IPS-18a (cell line): ENCODE measurements around the gene FAM222B.
A peak's percentile ranks its signal among the peaks of the same experiment; 100 is the strongest.
"Not testable (repeated sequence)": the region's sequence is repeated elsewhere in the genome, so short reads cannot be mapped to it uniquely, and the experiment has no call there.

Source experiments
- H3K27ac ChIP-seq: one replicate; pipeline ENCODE4 v1.5.1; 2013; ENCODE audit warnings: low read length
- H3K27me3 ChIP-seq: one replicate; pipeline ENCODE4 v1.6.1; 2013; ENCODE audit warnings: mild to moderate bottlenecking, low read length; ENCODE audit not compliant: control insufficient read depth, insufficient read depth
- H3K36me3 ChIP-seq: one replicate; pipeline ENCODE4 v1.6.1; 2013; ENCODE audit warnings: low read depth, low read length; ENCODE audit not compliant: control insufficient read depth
- H3K4me1 ChIP-seq: one replicate; pipeline ENCODE4 v1.6.1; 2013; ENCODE audit warnings: low read depth, low read length; ENCODE audit not compliant: control insufficient read depth
- H3K4me3 ChIP-seq: one replicate; pipeline ENCODE4 v1.5.1; 2013; ENCODE audit warnings: low read length
- H3K9ac ChIP-seq: one replicate; pipeline ENCODE4 v1.6.1; 2013; ENCODE audit warnings: mild to moderate bottlenecking, low read length, moderate library complexity
- H3K9me3 ChIP-seq: one replicate; pipeline ENCODE4 v1.6.1; 2013; ENCODE audit warnings: low read depth, low read length; ENCODE audit not compliant: control insufficient read depth

FAM222B gene

DNA sequence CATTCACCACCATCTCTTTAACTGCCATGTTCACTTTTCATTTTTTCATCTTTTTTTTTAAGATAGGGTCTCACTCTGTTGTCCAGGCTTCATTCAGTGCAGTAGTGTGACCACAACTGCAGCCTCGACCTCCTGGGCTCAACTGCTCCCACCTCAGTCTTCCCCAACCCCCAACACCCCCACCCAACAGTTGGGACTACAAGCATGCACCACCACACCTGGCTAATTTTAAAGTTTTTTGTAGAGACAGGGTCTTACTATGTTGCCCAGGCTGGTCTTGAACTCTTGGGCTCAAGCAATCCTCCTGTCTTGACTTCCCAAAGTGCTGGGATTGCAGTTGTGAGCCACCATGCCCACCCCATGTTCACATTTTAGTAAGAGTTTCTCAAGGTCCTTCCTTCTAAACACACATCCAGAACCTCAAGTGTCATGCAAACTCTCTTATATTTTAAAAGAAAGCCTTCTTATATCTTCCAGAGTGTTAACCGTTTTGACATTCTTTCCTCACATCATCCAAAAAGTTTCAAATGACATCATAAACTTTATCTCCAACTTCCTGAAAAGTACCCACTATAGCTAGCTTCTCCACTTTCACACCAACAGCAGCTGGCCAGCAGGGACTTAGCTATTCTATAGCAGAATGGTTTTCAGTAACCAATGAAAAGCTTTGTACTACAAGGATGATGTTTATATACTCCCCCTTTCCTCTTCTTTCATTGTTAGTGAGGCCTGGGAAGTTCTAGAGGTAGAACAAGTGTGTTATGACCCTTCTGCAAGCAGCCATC, 49.5 kb downstream of the FAM222B start:
- Histone ChIP-seq H3K4me3 (no peak overlapping the region), H3K4me1 (peaks cover 3% of the 10 kb centered on the region), H3K36me3 (peaks cover 13% of the 10 kb centered on the region), H3K27ac (no peak overlapping the region), H3K9me3 (no peaks in the 10 kb centered on the region), H3K27me3 (no peaks in the 10 kb centered on the region), H3K9ac (no peak overlapping the region)

GRCh38 chr17:28788100-28788499, 54.5 kb downstream of the FAM222B start:
- H3K4me1 ChIP-seq: no peaks in the 10 kb centered on the region
- no peak overlapping the region for H3K9ac ChIP-seq
- H3K36me3 ChIP-seq: peaks cover 10% of the 10 kb centered on the region
- H3K4me3 ChIP-seq: no peak overlapping the region
- H3K27ac ChIP-seq: no peak overlapping the region
- H3K9me3 ChIP-seq: no peaks in the 10 kb centered on the region
- no peaks in the 10 kb centered on the region for H3K27me3 ChIP-seq

GRCh38 chr17:28783161-28783560, 59.4 kb downstream of the FAM222B start:
- Histone ChIP-seq H3K27ac (no peak overlapping the region), H3K4me1 (no peaks in the 10 kb centered on the region), H3K4me3 (no peak overlapping the region), H3K9ac (no peak overlapping the region), H3K27me3 (no peaks in the 10 kb centered on the region), H3K9me3 (no peaks in the 10 kb centered on the region), H3K36me3 (peaks cover 10% of the 10 kb centered on the region)

- not testable (repeated sequence) for H3K9me3 ChIP-seq, H3K4me3 ChIP-seq, H3K27ac ChIP-seq, H3K27me3 ChIP-seq, H3K9ac ChIP-seq, H3K4me1 ChIP-seq, H3K36me3 ChIP-seq
Measured at GRCh38 chr17:28779601-28780000, 63.0 kb downstream of the FAM222B start.

- Histone ChIP-seq H3K36me3 (peaks cover 10% of the 10 kb centered on the region), H3K9ac (no peak overlapping the region), H3K4me1 (no peaks in the 10 kb centered on the region), H3K27me3 (no peaks in the 10 kb centered on the region), H3K27ac (no peak overlapping the region), H3K4me3 (no peak overlapping the region), H3K9me3 (no peaks in the 10 kb centered on the region)
Measured at GRCh38 chr17:28777178-28777577, 65.4 kb downstream of the FAM222B start.

DNA sequence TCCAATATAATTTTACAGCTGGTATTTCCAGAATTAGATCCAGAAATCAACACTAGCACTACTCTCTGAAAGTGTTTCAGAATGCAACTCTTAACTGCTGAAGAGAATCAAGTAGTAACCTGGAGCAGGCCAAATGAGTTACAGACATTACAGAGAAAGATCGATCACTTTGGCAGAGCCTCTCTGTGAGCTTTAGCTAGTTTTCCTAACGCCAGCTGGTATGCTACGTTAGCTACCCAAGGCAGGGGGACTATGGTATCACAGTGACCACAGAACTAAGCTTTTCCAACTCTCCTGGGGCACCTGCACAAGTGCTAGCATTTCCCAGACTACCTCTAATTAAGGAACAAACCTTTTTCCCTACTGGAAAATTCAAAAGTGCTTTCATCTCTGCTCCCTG, 68.4 kb downstream of the FAM222B start:
- Histone ChIP-seq H3K27ac (no peak overlapping the region), H3K4me3 (no peak overlapping the region), H3K9ac (no peak overlapping the region)

GRCh38 chr17:28773736-28774135, 68.9 kb downstream of the FAM222B start:
- Histone ChIP-seq H3K9me3 (no peaks in the 10 kb centered on the region), H3K4me3 (no peak overlapping the region), H3K9ac (no peak overlapping the region), H3K27me3 (no peaks in the 10 kb centered on the region), H3K36me3 (no peaks in the 10 kb centered on the region), H3K27ac (no peak overlapping the region), H3K4me1 (no peaks in the 10 kb centered on the region)

More for the DNA sequence above, 68.4 kb downstream of the FAM222B start:
- H3K9me3 ChIP-seq: no peaks in the 10 kb centered on the region
- H3K4me1 ChIP-seq: no peaks in the 10 kb centered on the region
- no peaks in the 10 kb centered on the region for H3K27me3 ChIP-seq
- no peaks in the 10 kb centered on the region for H3K36me3 ChIP-seq

DNA sequence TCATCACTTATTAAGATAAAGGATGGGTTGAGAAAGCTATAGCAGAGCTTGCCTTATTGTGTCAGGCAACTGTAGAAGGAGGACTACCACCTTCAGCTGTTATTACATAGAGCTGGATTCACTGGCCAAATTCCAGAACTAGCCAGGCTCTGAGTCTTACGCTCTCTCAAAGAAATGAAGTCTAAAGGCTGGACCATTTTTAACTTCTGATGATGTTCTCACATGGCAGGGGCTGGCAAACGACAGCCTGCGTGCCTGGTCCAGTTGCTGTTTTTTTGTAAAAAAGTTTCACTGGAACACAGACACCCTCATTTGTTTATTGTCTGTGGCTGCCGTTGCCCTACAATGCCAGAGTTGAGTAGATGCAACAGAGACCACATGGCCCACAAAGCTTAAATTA, 77.6 kb downstream of the FAM222B start:
- no peak overlapping the region for H3K9ac ChIP-seq
- no peaks in the 10 kb centered on the region for H3K27me3 ChIP-seq
- H3K36me3 ChIP-seq: peaks cover 16% of the 10 kb centered on the region
- no peak overlapping the region for H3K27ac ChIP-seq
- H3K9me3 ChIP-seq: no peaks in the 10 kb centered on the region
- peaks cover 29% of the 10 kb centered on the region for H3K4me1 ChIP-seq
- no peak overlapping the region for H3K4me3 ChIP-seq

DNA sequence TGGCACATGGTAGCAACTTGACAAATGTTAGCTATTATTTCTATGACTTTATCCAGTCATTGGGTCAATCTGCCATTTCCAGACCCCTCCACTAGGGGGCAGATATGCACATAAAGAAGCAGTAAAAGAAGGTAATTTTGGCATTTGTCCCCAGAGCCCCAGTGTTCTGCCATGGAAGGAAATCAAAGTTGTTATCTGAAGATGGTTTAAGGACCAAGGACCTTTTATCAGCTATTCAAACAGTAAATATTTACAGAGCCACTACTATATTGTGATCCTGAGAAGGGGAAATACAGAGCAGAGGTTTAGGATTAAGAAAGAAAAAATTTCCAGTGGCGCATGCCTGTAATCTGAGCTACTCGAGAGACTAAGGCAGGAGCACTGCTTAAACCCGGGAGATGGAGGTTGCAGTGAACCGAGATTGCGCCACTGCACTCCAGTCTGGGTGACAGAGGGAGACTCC, 78.8 kb downstream of the FAM222B start:
- peaks cover 23% of the 10 kb centered on the region for H3K36me3 ChIP-seq
- no peaks in the 10 kb centered on the region for H3K27me3 ChIP-seq
- no peak overlapping the region for H3K9ac ChIP-seq
- H3K9me3 ChIP-seq: no peaks in the 10 kb centered on the region
- H3K4me3 ChIP-seq: no peak overlapping the region
- peaks cover 32% of the 10 kb centered on the region for H3K4me1 ChIP-seq
- no peak overlapping the region for H3K27ac ChIP-seq

- Histone ChIP-seq H3K4me3 (no peak overlapping the region), H3K9me3 (no peaks in the 10 kb centered on the region), H3K9ac (no peak overlapping the region), H3K36me3 (peaks cover 29% of the 10 kb centered on the region), H3K27me3 (no peaks in the 10 kb centered on the region), H3K4me1 (peaks cover 32% of the 10 kb centered on the region), H3K27ac (no peak overlapping the region)
Measured at GRCh38 chr17:28763137-28763799, 79.3 kb downstream of the FAM222B start.

DNA sequence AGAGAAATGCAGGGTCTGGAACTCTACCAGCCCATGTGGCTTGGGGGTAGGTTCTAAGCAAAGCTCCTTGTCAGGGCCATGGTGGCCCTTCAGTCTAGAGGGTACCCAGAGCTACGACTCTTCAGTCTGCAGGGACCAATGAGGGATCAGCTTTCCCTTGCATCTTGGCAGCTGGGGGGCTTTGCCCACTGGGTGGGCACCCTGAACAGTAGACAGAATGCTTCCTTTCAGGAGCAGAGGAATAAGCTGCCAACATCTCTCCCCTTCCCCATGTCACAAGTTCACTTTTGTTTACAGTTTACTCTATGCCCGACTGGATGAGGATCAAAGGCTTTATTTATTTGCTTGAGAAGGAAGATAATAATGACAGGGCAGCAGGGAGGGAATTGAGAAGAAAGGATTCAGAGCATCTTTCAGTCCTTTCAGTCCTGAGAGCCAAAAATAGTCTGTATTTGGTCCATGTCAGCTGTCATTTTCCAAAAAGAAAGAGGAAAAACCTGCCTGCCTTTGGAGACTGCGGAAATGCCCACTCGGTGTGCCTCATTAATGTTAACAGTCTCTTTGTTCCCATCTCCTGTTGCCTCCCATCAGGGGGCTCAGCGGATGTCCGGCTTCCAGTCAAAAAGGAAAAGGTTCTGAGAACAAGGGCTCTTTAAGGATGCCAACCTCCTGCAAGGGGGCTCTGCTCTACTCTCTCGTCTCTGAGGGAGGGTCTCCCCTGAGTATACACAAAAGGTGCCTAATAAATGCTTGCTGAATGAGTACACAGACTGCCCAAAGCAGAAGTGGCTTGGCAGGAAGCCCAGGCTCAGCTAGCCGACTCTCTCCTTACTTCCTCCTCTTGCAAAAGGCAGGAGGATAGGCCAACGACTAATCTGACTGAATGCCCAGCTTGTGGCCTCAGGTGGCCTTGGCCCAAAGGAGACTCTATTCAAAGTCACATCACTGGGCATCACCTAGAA, 81.7 kb downstream of the FAM222B start:
- Histone ChIP-seq H3K4me3 (peak overlapping the region; percentile 36), H3K27me3 (no peaks in the 10 kb centered on the region), H3K9ac (peak overlapping the region; percentile 34), H3K9me3 (no peaks in the 10 kb centered on the region), H3K4me1 (peaks cover 32% of the 10 kb centered on the region), H3K27ac (peak overlapping the region; percentile 88), H3K36me3 (peaks cover 24% of the 10 kb centered on the region)
